Dermis blood vessel endothelial cell (primary cell): Measurements from ENCODE around the gene GABBR1. TPM values are rescaled to one million over a fixed set of nuclear protein-coding genes. Genes with fewer than 3 reads are reported as not detected.

Source experiments
- DNase-seq: peaks from one replicate; pipeline ENCODE4 v3.0.0; 2010
- total RNA-seq: library from RNA; depleted of rRNA; stranded (reverse); fragments of >200 nt; gene quantifications from 2 replicates; pipeline ENCODE4 v1.2.3, GENCODE V29; 2014

GABBR1 gene
- total RNA-seq, 1 donor from 2014 or later: 5.4 TPM

- no peak for DNase-seq
These were observed 108.3 kb downstream of the GABBR1 start for GRCh38 chr6:29524444-29525310.

DNA sequence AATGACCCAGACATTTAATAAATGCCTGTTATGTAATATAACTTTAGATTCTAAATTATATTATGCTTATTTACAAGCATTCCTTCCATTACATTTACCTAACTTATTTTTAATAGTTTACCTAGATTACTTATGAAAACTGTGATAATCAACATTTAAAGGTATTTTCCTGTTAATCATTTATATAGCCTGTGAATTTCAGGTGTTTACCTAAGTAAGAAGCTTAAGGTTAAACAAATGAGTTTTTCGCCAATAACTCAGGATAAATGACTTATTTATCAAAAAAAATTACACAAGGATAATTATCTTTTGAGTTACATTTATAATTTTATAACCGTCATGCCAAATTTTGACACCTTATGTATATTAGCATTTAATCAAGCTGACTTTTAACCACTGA lies 108.9 kb downstream of the GABBR1 start:
- DNase-seq: no peak

DNA sequence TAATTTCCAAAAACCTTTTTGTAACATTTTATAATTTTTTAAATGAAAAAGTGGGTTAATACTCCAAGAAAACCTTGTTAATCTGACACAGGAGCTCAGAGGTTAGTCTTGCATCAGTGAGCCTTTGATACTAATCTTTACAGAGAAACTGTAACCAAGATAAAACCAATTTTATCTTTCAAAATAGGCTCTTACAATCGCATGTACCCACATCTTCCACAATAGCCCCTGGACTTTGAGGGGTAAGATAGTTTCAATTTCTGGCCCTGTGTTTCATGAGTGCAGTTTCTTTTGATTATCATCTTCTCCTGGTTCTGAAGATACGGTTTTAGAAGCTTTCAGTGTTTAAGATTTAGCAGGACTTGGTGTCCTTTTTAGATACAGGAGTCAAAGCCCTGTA lies 110.8 kb downstream of the GABBR1 start:
- DNase-seq: no peak

DNA sequence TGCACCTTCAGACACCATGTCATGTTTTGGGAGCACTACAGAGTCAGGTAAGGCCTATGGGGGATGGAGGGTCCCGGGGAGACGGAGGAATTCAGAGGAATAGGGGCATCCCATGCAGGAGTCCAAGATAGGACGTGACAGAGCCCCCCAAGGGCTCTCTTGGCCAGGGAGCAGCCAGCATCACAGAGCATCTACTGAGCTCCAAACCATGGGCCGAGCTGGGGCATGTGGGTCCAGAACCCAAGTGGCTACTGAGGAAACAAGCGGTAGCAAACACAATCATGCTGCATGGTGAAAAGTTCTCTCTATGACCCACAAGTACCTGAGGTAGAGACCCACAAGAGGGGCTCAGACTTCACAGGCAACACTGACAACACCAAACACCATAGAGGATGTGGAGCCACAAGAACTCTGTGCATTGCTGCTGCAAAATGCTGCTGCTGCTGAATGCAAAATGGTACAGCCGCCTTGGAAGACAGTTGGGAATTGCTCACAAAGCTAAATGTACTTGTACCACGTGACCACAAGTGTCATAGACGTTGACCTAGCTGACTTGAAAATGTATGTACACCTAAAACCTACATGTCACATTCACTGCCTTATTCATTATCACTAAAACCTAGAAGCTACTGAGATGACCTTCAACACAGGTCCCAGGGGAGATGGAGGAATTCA lies 111.8 kb downstream of the GABBR1 start:
- no peak for DNase-seq

GRCh38 chr6:29520232-29520631 lies 112.8 kb downstream of the GABBR1 start:
- no peak for DNase-seq

- DNase-seq: no peak
These were observed 113.5 kb downstream of the GABBR1 start for GRCh38 chr6:29519291-29520010.

- DNase-seq: no peak
These were observed 115.1 kb downstream of the GABBR1 start for GRCh38 chr6:29517728-29518440.

DNA sequence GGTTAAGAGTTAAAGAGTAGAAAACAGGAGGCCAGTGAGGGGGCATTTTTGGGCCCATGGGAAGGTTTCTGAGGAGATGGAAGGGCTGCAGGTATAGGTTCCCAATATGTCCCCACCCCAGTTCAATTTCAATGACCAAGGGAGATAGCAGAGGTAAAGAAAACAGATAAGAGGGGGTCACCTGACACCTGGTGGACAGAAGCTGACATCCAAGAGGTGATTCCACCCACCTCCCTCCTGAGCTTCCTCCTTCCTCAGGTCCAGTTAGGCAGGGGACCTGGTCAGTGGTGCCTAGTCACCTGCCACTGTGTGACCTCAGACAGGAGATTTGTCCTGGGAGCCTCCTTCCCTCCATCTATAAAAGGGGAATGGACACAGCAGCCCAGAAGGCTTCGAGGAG lies 115.7 kb downstream of the GABBR1 start:
- DNase-seq: no peak

- DNase-seq: no peak
These were observed 116.9 kb downstream of the GABBR1 start for GRCh38 chr6:29516108-29516507.

- no peak for DNase-seq
These were observed 122.2 kb downstream of the GABBR1 start for GRCh38 chr6:29510746-29511300.

GRCh38 chr6:29510202-29510601 lies 122.8 kb downstream of the GABBR1 start:
- DNase-seq: no peak

Other genes with a start within 250 kb of the GABBR1 start
- gene OR12D2, start 237.6 kb downstream of the GABBR1 start, total RNA-seq: not detected in 2 replicates
- not detected in 2 replicates for gene OR12D1, start 218.3 kb downstream of the GABBR1 start, total RNA-seq
- gene OR10C1, start 193.9 kb downstream of the GABBR1 start, total RNA-seq: not detected in 2 replicates
- gene OR11A1, start 176.1 kb downstream of the GABBR1 start, total RNA-seq: not detected in 2 replicates
- gene OR2H1, start 176.0 kb downstream of the GABBR1 start, total RNA-seq: not detected in 2 replicates
- gene MAS1L, start 145.2 kb downstream of the GABBR1 start, total RNA-seq: not detected in 2 replicates
- 5.8 and 82.4 TPM in 2 replicates for gene UBD, start 73.5 kb downstream of the GABBR1 start, total RNA-seq
- not detected in 2 replicates for gene OR2H2, start 48.1 kb downstream of the GABBR1 start, total RNA-seq
- gene MOG, start 23.9 kb upstream of the GABBR1 start, total RNA-seq: not detected in 2 replicates
- gene ZFP57, start 48.0 kb upstream of the GABBR1 start, total RNA-seq: 1.7 TPM in 1 of 2 replicates, not detected in the other
- 6.7 and 68.2 TPM in 2 replicates for gene HLA-F, start 90.3 kb upstream of the GABBR1 start, total RNA-seq
- gene HLA-G, start 194.6 kb upstream of the GABBR1 start, total RNA-seq: not detected in 2 replicates